K562 (cell line): ENCODE data around the gene SHC1. TPM values are rescaled to one million over a fixed set of nuclear protein-coding genes. Genes with fewer than 3 reads are reported as not detected.

ENCODE experiments used
- ARID1B ChIP-seq: fragments of 450-650 bp; IDR thresholded peaks from 2 replicates; pipeline ENCODE4 v1.6.1; 2016; ENCODE audit warnings: antibody characterized with exemption, mild to moderate bottlenecking, inconsistent platforms
- BMI1 ChIP-seq: fragments of 150-350 bp; IDR thresholded peaks from 2 replicates; pipeline ENCODE4 v1.6.1; 2014; ENCODE audit warnings: low read length
- CC2D1A ChIP-seq: fragments of 450-650 bp; IDR thresholded peaks from 2 replicates; pipeline ENCODE4 v1.6.1; 2017; ENCODE audit warnings: mild to moderate bottlenecking
- CTBP1 ChIP-seq: fragments of 450-650 bp; IDR thresholded peaks from 2 replicates; pipeline ENCODE4 v1.6.1; 2016; ENCODE audit warnings: borderline replicate concordance
- FOXA3 ChIP-seq, 2 experiments: fragments of 450-650 bp in 1 of 2; sonication (generic) in 1 of 2; formaldehyde crosslinking; IDR thresholded peaks in 1 of 2; conservative IDR thresholded peaks in 1 of 2; 2 replicates each; pipeline versions ENCODE4 v1.4.0 to v1.8.0; 2020 to 2022; ENCODE audit warnings: mild to moderate bottlenecking in 2 of 2, missing genetic modification reagents in 1 of 2
- KLF13 ChIP-seq: fragments of 450-650 bp; IDR thresholded peaks from 2 replicates; pipeline ENCODE4 v1.6.1; 2016; ENCODE audit warnings: missing genetic modification characterization, low read depth, mild to moderate bottlenecking, missing compliant biosample characterization, moderate library complexity, borderline replicate concordance
- MBD2 ChIP-seq: sonication (generic); IDR thresholded peaks from 2 replicates; pipeline ENCODE4 v1.6.1; 2016; ENCODE audit warnings: low read depth, borderline replicate concordance
- NFIC ChIP-seq: fragments of 450-650 bp; IDR thresholded peaks from 2 replicates; pipeline ENCODE4 v1.6.1; 2017; ENCODE audit warnings: mild to moderate bottlenecking, inconsistent platforms
- SMARCA4 ChIP-seq: fragments of 450-650 bp; IDR thresholded peaks from 2 replicates; pipeline ENCODE4 v1.6.1; 2016
- STAG1 ChIP-seq: sonication (generic); formaldehyde crosslinking; IDR thresholded peaks from 2 replicates; pipeline ENCODE4 v1.5.0; 2020; ENCODE audit warnings: missing genetic modification reagents, borderline replicate concordance
- ZNF695 ChIP-seq: fragments of 450-650 bp; formaldehyde crosslinking; IDR thresholded peaks from 2 replicates; pipeline ENCODE4 v1.4.0; 2020; ENCODE audit warnings: mild to moderate bottlenecking, moderate library complexity
- polyA plus RNA-seq, 8 experiments: library from polyadenylated mRNA; depleted of rRNA in 4 of 8; stranded (reverse) in 5 of 8; unstranded in 3 of 8; fragments of >200 nt; fragmentation: Nextera tagmentation in 2 of 8; fragmentation: Illumina TruSeq in 1 of 8; extraction: Ambion mirVana in 2 of 8; extraction: Trizol in 1 of 8; gene quantifications; 2 replicates each; pipeline versions ENCODE4 v1.2.1 to v1.2.3, GENCODE V29; 2011 to 2014; ENCODE audit warnings: inconsistent platforms in 1 of 8, missing spikeins in 1 of 8
- total RNA-seq, 7 experiments: library from RNA; depleted of rRNA in 6 of 7; stranded (reverse); fragments of >200 nt in 6 of 7; fragmentation: Illumina TruSeq in 2 of 7; extraction: Trizol in 2 of 7; gene quantifications; 2 replicates each; pipeline versions ENCODE4 v1.2.1 to v1.2.3, GENCODE V29; 2011 to 2021; ENCODE audit warnings: low replicate concordance in 1 of 7
- TF ChIP-seq, protein P1 (sequence below): fragments of 200-600 bp; sonication (generic); IDR thresholded peaks from one replicate; pipeline ENCODE4 v1.6.1; 2012; ENCODE audit warnings: mild to moderate bottlenecking, low read depth, low read length, inconsistent platforms
- TF ChIP-seq, protein P2 (sequence below): sonication (generic); formaldehyde crosslinking; IDR thresholded peaks from 2 replicates; pipeline ENCODE4 v1.8.0; 2022; ENCODE audit warnings: mild to moderate bottlenecking, missing genetic modification reagents
- TF ChIP-seq, protein P3 (sequence below): fragments of 450-650 bp; formaldehyde crosslinking; conservative IDR thresholded peaks from 2 replicates; pipeline ENCODE4 v1.4.0; 2022; ENCODE audit warnings: mild to moderate bottlenecking, missing genetic modification characterization

Gene SHC1
- total and polyA plus RNA-seq, 9 of the 15 experiments (the other 6 are each of a cell fraction or from before 2014, with no cell fraction given) = 4.1 to 113 (median 51.9) TPM

DNA sequence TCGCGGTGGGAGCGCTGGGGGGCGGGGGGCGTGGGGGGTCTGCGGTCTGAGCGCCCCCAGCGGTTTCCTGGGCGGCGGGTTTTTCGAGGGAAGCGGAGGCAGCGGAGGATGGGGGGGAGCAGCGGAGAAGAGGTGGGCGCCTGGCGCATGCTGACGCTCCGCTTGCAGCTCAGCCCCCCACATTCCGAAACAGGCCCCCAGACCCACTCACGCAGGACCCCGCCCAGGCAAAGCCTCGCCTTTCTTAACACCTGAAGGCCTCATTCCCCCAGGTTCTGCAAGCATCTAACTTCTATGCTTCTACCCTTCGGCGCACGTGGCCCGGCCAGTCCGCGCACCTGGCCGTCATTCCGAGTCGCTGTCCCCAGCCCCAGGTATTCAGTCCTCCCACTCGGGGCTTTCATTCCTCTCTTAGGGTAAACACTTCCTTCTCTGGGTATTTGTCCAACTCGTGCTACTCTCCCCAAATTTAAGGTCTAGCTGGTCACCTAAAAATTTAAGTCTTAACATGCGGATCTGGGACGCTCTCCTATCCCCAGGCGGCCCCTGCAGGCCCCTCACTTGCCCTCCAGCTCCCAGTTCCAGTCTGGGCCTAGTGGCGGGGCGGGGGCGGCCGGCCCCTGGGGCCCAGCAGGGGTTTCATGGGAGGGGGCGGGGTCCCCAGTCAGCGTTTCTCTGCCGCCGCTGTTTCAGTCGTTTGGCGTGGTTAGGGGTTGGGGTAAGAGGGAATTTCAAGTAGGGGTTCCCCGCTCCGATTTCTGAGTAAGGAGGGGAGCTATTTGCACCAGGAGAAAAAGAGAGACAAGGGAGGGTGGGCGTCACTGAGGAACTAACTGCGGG is 29.2 kb upstream of the SHC1 start (continued):
- TF ChIP-seq, protein P1, sequence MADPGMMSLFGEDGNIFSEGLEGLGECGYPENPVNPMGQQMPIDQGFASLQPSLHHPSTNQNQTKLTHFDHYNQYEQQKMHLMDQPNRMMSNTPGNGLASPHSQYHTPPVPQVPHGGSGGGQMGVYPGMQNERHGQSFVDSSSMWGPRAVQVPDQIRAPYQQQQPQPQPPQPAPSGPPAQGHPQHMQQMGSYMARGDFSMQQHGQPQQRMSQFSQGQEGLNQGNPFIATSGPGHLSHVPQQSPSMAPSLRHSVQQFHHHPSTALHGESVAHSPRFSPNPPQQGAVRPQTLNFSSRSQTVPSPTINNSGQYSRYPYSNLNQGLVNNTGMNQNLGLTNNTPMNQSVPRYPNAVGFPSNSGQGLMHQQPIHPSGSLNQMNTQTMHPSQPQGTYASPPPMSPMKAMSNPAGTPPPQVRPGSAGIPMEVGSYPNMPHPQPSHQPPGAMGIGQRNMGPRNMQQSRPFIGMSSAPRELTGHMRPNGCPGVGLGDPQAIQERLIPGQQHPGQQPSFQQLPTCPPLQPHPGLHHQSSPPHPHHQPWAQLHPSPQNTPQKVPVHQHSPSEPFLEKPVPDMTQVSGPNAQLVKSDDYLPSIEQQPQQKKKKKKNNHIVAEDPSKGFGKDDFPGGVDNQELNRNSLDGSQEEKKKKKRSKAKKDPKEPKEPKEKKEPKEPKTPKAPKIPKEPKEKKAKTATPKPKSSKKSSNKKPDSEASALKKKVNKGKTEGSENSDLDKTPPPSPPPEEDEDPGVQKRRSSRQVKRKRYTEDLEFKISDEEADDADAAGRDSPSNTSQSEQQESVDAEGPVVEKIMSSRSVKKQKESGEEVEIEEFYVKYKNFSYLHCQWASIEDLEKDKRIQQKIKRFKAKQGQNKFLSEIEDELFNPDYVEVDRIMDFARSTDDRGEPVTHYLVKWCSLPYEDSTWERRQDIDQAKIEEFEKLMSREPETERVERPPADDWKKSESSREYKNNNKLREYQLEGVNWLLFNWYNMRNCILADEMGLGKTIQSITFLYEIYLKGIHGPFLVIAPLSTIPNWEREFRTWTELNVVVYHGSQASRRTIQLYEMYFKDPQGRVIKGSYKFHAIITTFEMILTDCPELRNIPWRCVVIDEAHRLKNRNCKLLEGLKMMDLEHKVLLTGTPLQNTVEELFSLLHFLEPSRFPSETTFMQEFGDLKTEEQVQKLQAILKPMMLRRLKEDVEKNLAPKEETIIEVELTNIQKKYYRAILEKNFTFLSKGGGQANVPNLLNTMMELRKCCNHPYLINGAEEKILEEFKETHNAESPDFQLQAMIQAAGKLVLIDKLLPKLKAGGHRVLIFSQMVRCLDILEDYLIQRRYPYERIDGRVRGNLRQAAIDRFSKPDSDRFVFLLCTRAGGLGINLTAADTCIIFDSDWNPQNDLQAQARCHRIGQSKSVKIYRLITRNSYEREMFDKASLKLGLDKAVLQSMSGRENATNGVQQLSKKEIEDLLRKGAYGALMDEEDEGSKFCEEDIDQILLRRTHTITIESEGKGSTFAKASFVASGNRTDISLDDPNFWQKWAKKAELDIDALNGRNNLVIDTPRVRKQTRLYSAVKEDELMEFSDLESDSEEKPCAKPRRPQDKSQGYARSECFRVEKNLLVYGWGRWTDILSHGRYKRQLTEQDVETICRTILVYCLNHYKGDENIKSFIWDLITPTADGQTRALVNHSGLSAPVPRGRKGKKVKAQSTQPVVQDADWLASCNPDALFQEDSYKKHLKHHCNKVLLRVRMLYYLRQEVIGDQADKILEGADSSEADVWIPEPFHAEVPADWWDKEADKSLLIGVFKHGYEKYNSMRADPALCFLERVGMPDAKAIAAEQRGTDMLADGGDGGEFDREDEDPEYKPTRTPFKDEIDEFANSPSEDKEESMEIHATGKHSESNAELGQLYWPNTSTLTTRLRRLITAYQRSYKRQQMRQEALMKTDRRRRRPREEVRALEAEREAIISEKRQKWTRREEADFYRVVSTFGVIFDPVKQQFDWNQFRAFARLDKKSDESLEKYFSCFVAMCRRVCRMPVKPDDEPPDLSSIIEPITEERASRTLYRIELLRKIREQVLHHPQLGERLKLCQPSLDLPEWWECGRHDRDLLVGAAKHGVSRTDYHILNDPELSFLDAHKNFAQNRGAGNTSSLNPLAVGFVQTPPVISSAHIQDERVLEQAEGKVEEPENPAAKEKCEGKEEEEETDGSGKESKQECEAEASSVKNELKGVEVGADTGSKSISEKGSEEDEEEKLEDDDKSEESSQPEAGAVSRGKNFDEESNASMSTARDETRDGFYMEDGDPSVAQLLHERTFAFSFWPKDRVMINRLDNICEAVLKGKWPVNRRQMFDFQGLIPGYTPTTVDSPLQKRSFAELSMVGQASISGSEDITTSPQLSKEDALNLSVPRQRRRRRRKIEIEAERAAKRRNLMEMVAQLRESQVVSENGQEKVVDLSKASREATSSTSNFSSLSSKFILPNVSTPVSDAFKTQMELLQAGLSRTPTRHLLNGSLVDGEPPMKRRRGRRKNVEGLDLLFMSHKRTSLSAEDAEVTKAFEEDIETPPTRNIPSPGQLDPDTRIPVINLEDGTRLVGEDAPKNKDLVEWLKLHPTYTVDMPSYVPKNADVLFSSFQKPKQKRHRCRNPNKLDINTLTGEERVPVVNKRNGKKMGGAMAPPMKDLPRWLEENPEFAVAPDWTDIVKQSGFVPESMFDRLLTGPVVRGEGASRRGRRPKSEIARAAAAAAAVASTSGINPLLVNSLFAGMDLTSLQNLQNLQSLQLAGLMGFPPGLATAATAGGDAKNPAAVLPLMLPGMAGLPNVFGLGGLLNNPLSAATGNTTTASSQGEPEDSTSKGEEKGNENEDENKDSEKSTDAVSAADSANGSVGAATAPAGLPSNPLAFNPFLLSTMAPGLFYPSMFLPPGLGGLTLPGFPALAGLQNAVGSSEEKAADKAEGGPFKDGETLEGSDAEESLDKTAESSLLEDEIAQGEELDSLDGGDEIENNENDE = no peak
- TF ChIP-seq BMI1 (no peak), ARID1B (peak; percentile 36; the same call in 1 of the 2 replicates), CTBP1 (no peak), ZNF695 (CRISPR knock-in tag) (no peak), STAG1 (CRISPR knock-in tag) (peak; percentile 25; the same call in 1 of the 2 replicates), CC2D1A (no peak), NFIC (no peak), MBD2 (no peak), SMARCA4 (0 out of 2 replicates have a peak, but pooled peaks have one; percentile 36), FOXA3 (CRISPR knock-in tag; conservative IDR thresholded peaks at IDR 0.05 in 1 of 2, IDR thresholded peaks at IDR 0.05 in 1 of 2) (0 out of 4 replicates have a peak, but pooled peaks of 1 of the 2 experiments have one; percentile 55), KLF13 (tag) (0 out of 2 replicates have a peak, but pooled peaks have one; percentile 23)
- TF ChIP-seq, protein P2, sequence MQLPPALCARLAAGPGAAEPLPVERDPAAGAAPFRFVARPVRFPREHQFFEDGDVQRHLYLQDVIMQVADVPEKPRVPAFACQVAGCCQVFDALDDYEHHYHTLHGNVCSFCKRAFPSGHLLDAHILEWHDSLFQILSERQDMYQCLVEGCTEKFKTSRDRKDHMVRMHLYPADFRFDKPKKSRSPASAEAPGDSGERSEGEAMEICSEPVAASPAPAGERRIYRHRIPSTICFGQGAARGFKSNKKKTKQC (CRISPR knock-in tag) = no peak
- TF ChIP-seq, protein P3, sequence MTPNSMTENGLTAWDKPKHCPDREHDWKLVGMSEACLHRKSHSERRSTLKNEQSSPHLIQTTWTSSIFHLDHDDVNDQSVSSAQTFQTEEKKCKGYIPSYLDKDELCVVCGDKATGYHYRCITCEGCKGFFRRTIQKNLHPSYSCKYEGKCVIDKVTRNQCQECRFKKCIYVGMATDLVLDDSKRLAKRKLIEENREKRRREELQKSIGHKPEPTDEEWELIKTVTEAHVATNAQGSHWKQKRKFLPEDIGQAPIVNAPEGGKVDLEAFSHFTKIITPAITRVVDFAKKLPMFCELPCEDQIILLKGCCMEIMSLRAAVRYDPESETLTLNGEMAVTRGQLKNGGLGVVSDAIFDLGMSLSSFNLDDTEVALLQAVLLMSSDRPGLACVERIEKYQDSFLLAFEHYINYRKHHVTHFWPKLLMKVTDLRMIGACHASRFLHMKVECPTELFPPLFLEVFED (CRISPR knock-in tag) = no peak
